Dermis microvascular lymphatic vessel endothelial cell (primary cell): Measurements from ENCODE around the gene PARP12. TPM values are rescaled to one million over a fixed set of nuclear protein-coding genes. Genes with fewer than 3 reads are reported as not detected.

Experiments used
- DNase-seq, 2 donors: peaks; one replicate each; pipeline versions ENCODE4 v3.0.0 to v3.0.0-alpha.2; 2010; ENCODE audit warnings: low read depth in 2 of 2
- total RNA-seq: library from RNA; depleted of rRNA; stranded (reverse); fragments of >200 nt; gene quantifications from 2 replicates; pipeline ENCODE4 v1.2.1, GENCODE V29; 2014

The PARP12 gene
- total RNA-seq, 1 donor from 2014 or later, result 57.0 TPM

- DNase-seq, result peak; percentile 59 to 92
Observed at GRCh38 chr7:140059273-140060242, 3.2 kb downstream of the PARP12 start.

- DNase-seq, result no peak
Observed at GRCh38 chr7:140058517-140058916, 4.2 kb downstream of the PARP12 start.

- DNase-seq, result no peak
Observed at GRCh38 chr7:140057143-140057535, 5.6 kb downstream of the PARP12 start.

- DNase-seq, result no peak
Observed at GRCh38 chr7:140056431-140057142, 6.2 kb downstream of the PARP12 start.

GRCh38 chr7:140055833-140056232, 6.9 kb downstream of the PARP12 start:
- DNase-seq, result no peak

- no peak for DNase-seq
Observed at GRCh38 chr7:140054751-140055150, 8.0 kb downstream of the PARP12 start.

- DNase-seq, result no peak
Observed at GRCh38 chr7:140053812-140054539, 8.8 kb downstream of the PARP12 start.

- no peak for DNase-seq
Observed at GRCh38 chr7:140051820-140052219, 10.9 kb downstream of the PARP12 start.

- peak in 1 of 2 donors; percentile 35 for DNase-seq
Observed at GRCh38 chr7:140050100-140050499, 12.7 kb downstream of the PARP12 start.

GRCh38 chr7:140049339-140050024, 13.3 kb downstream of the PARP12 start:
- DNase-seq, result peak; percentile 51 to 87

GRCh38 chr7:140048989-140049338, 13.8 kb downstream of the PARP12 start:
- no peak for DNase-seq

- DNase-seq, result no peak
Observed at GRCh38 chr7:140048138-140048537, 14.6 kb downstream of the PARP12 start.

- DNase-seq, result no peak
Observed at GRCh38 chr7:140047197-140047596, 15.6 kb downstream of the PARP12 start.

GRCh38 chr7:140045697-140046096, 17.1 kb downstream of the PARP12 start:
- no peak for DNase-seq

- DNase-seq, result no peak
Observed at GRCh38 chr7:140044251-140044650, 18.5 kb downstream of the PARP12 start.

- no peak for DNase-seq
Observed at GRCh38 chr7:140042386-140042670, 20.4 kb downstream of the PARP12 start.

- DNase-seq, result peak in 1 of 2 donors; percentile 86
Observed at GRCh38 chr7:140041659-140042385, 20.9 kb downstream of the PARP12 start.

GRCh38 chr7:140039896-140040295, 22.9 kb downstream of the PARP12 start:
- DNase-seq, result no peak

GRCh38 chr7:140039066-140039465, 23.7 kb downstream of the PARP12 start:
- peak in 1 of 2 donors; percentile 79 for DNase-seq

GRCh38 chr7:140036224-140036962, 26.4 kb downstream of the PARP12 start:
- no peak for DNase-seq
